HCT116 (cell line): ENCODE measurements around the gene PCED1A. TPM values are rescaled to one million over a fixed set of nuclear protein-coding genes. Genes with fewer than 3 reads are reported as not detected.

Source experiments
- ATAC-seq: fragments of 200-7000 bp; cut with Tn5 transposase; 2 replicates; pipeline ENCODE4 v1.9.1; 2020; ENCODE audit warnings: mild to moderate bottlenecking, moderate library complexity
- BruUV-seq: library from RNA; stranded (reverse); fragments of 400-500 nt; replicated peaks from 2 replicates; lab custom pipeline; 2021; lab: Mats Ljungman, UMichigan
- CTCF ChIA-PET: fragments of 300-600 bp; sonication (Branson Sonifier 250); formaldehyde crosslinking; loops from one replicate; lab custom pipeline; 2021; ENCODE audit warnings: antibody characterized with exemption; lab: Charles Lee
- POLR2A ChIA-PET: fragments of 300-600, 350-600 bp; sonication (Branson Sonifier 250); formaldehyde crosslinking; loops from one replicate; lab custom pipeline; 2021; ENCODE audit warnings: antibody characterized with exemption; lab: Charles Lee
- RAD21 ChIA-PET, 2 experiments: fragments of 300-600 bp; sonication (Branson Sonifier 250); formaldehyde crosslinking; loops; one replicate each; lab custom pipeline; 2023; ENCODE audit warnings: low total read pairs in 2 of 2; ENCODE audit not compliant: uncharacterized antibody in 2 of 2, unreplicated experiment in 2 of 2, low non-redundant PET in 1 of 2; lab: Charles Lee
- DNase-seq: peaks from one replicate; pipeline ENCODE4 v3.0.0-alpha.2; 2010; ENCODE audit warnings: low read depth, low spot score
- H2AFZ ChIP-seq: fragments of 200-600 bp; shearing (Covaris generic), sonication (generic); 2 replicates; pipeline ENCODE4 v1.6.1; 2017; ENCODE audit warnings: low read depth, mixed run types, mixed read lengths, antibody characterized with exemption, low read length; ENCODE audit not compliant: poor library complexity, severe bottlenecking
- H3K27ac ChIP-seq: 2 replicates; pipeline ENCODE4 v1.5.1; 2012; ENCODE audit warnings: low read depth, low read length
- H3K27me3 ChIP-seq: fragments of 200-600 bp; sonication (generic); 2 replicates; pipeline ENCODE4 v1.6.1; 2016; ENCODE audit warnings: mixed run types, low read length, mixed read lengths; ENCODE audit not compliant: insufficient read depth
- H3K36me3 ChIP-seq, 2 experiments: fragments of 200-500 bp in 1 of 2; fragments of 200-600 bp in 1 of 2; sonication (Bioruptor generic) in 1 of 2; sonication (generic) in 1 of 2; 2 replicates each; pipeline versions ENCODE4 v1.5.1 to v1.6.1; 2014 to 2016; ENCODE audit warnings: low read length in 2 of 2, inconsistent platforms in 1 of 2, mixed read lengths in 1 of 2, mixed run types in 1 of 2; ENCODE audit not compliant: insufficient read depth in 2 of 2, control insufficient read depth in 1 of 2
- H3K4me1 ChIP-seq, 2 experiments: fragments of 200-600 bp in 1 of 2; sonication (generic) in 1 of 2; 2 replicates each; pipeline versions ENCODE4 v1.5.1 to v1.6.1; 2012 to 2017; ENCODE audit warnings: low read length in 2 of 2, inconsistent platforms in 1 of 2, mild to moderate bottlenecking in 1 of 2, mixed read lengths in 1 of 2, mixed run types in 1 of 2, moderate library complexity in 1 of 2; ENCODE audit not compliant: insufficient read depth in 2 of 2, control insufficient read depth in 1 of 2
- H3K4me2 ChIP-seq: fragments of 200-600 bp; sonication (generic); 2 replicates; pipeline ENCODE4 v1.6.1; 2017; ENCODE audit warnings: mixed run types, low read length, mixed read lengths
- H3K4me3 ChIP-seq, 2 experiments: fragments of 200-600 bp in 1 of 2; sonication (generic) in 1 of 2; replicated peaks in 1 of 2; 2 replicates each; pipeline ENCODE4 v1.5.1; 2011 to 2016; ENCODE audit warnings: low read length in 2 of 2, control low read depth in 1 of 2, low read depth in 1 of 2, mild to moderate bottlenecking in 1 of 2, mixed read lengths in 1 of 2, mixed run types in 1 of 2
- H3K79me2 ChIP-seq: fragments of 200-600 bp; sonication (generic); 2 replicates; pipeline ENCODE4 v1.6.1; 2017; ENCODE audit warnings: mild to moderate bottlenecking, mixed run types, low read length, moderate library complexity, mixed read lengths; ENCODE audit not compliant: insufficient read depth
- H3K9ac ChIP-seq: fragments of 200-600 bp; sonication (generic); 2 replicates; pipeline ENCODE4 v1.6.1; 2016; ENCODE audit warnings: low read length, mixed read lengths
- H3K9me2 ChIP-seq: fragments of 200-600 bp; sonication (generic), shearing (Covaris generic); 2 replicates; pipeline ENCODE4 v1.6.1; 2017; ENCODE audit warnings: mixed run types, mild to moderate bottlenecking, moderate library complexity; ENCODE audit not compliant: insufficient read depth
- H3K9me3 ChIP-seq, 2 experiments: fragments of 200-500 bp in 1 of 2; fragments of 200-600 bp in 1 of 2; sonication (Bioruptor generic) in 1 of 2; sonication (generic) in 1 of 2; 2 replicates each; pipeline ENCODE4 v1.6.1; 2014 to 2017; ENCODE audit warnings: low read length in 2 of 2, mixed read lengths in 2 of 2, inconsistent platforms in 1 of 2, low read depth in 1 of 2, mild to moderate bottlenecking in 1 of 2, mixed run types in 1 of 2, moderate library complexity in 1 of 2; ENCODE audit not compliant: control insufficient read depth in 1 of 2, insufficient read depth in 1 of 2
- H4K20me1 ChIP-seq: fragments of 200-600 bp; sonication (generic), shearing (Covaris generic); 2 replicates; pipeline ENCODE4 v1.6.1; 2017; ENCODE audit warnings: mixed run types, mild to moderate bottlenecking, moderate library complexity; ENCODE audit not compliant: insufficient read depth
- EZH2 ChIP-seq: fragments of 200-600 bp; sonication (generic); IDR thresholded peaks from 2 replicates; pipeline ENCODE4 v1.6.1; 2017; ENCODE audit warnings: antibody characterized with exemption, mixed run types
- FOSL1 ChIP-seq: IDR thresholded peaks from 2 replicates; pipeline ENCODE4 v1.6.1; 2012; ENCODE audit warnings: low read depth
- POLR2AphosphoS5 ChIP-seq: IDR thresholded peaks from 2 replicates; pipeline ENCODE4 v1.6.1; 2011; ENCODE audit warnings: mild to moderate bottlenecking, low read depth, low read length, moderate library complexity
- SIN3A ChIP-seq: IDR thresholded peaks from 2 replicates; pipeline ENCODE4 v1.6.1; 2012; ENCODE audit warnings: low read depth
- SRF ChIP-seq: IDR thresholded peaks from 2 replicates; pipeline ENCODE4 v1.6.1; 2012; ENCODE audit warnings: low read depth
- YY1 ChIP-seq: IDR thresholded peaks from 2 replicates; pipeline ENCODE4 v1.6.1; 2011; ENCODE audit warnings: low read length, low read depth, moderate library complexity, mild to moderate bottlenecking; ENCODE audit not compliant: insufficient replicate concordance; ENCODE audit errors: extremely low read depth
- ZNF274 ChIP-seq: fragments of 200-500 bp; sonication (Bioruptor generic); IDR thresholded peaks from 2 replicates; pipeline ENCODE4 v1.6.1; 2014; ENCODE audit warnings: mild to moderate bottlenecking, low read depth, low read length, inconsistent platforms
- intact Hi-C: fragments of 100-400 bp; cut with micrococcal nuclease; formaldehyde crosslinking; loops from 2 replicates; pipeline ENCODE4 v1.10.0; 2022
- total RNA-seq: library from RNA; stranded (reverse); gene quantifications from one replicate; pipeline ENCODE4 v1.2.1, GENCODE V29; 2021; ENCODE audit not compliant: unreplicated experiment
- TF ChIP-seq, protein P1 (sequence below): IDR thresholded peaks from 2 replicates; pipeline ENCODE4 v1.6.1; 2012; ENCODE audit warnings: low read depth
- TF ChIP-seq, protein P2 (sequence below): IDR thresholded peaks from 2 replicates; pipeline ENCODE4 v1.6.1; 2011; ENCODE audit warnings: mild to moderate bottlenecking, low read length, moderate library complexity; ENCODE audit not compliant: insufficient replicate concordance; ENCODE audit errors: extremely low read depth

PCED1A gene
- total RNA-seq, 1 experiment from 2014 or later = 31.8 TPM

DNA sequence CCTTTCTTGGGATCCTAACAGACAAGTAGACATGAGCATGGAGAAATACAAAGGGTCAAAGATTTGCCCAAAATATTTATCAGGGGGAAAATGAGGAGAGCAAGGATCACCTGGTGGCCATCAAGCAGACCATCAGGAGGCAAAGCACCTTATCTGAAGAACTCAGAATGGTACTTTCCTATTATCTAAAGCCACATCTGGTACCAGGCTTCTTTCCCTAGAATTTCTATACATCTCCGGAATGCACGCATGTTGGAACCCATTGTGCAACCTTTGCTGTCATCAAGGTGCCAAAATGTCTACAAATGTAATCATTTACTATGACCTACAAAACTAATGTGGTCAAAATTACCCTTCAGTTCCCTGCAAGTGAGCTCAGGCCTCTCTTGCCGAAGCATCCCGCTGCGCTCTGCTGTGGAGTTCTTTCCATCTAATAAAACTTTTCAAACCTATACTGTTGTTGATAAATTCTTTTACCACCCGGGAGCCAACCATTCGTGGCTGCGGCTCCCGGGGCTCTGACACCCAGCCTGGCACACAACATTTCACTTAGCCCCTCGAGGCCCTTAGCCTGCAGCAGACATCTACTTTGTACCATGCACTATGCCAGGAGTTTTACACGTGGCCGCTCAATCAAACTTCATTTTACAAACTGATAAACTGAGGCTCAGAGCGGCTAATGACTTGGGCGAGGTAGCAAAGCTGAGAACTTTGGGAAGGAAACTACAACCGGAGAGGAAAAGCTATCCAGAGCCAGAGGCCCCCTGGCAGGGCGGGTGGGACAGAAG, 36.2 kb downstream of the PCED1A start:
- CTCF ChIA-PET = no interaction called here
- H3K4me2 ChIP-seq = no peak overlapping the region

More for the DNA sequence above, 36.2 kb downstream of the PCED1A start:
- H3K4me3 ChIP-seq = no peak overlapping the region
- H3K79me2 ChIP-seq = no peaks in the 10 kb centered on the region
- no peak for ATAC-seq
- intact Hi-C loops = no loop called here
- peaks cover 4% of the 10 kb centered on the region; the same call in 1 of the 2 replicates for H3K27me3 ChIP-seq
- H3K36me3 ChIP-seq = no peaks in the 10 kb centered on the region
- no peak for DNase-seq
- H3K9ac ChIP-seq = no peak overlapping the region
- H3K4me1 ChIP-seq = peaks cover 4 to 7% of the 10 kb centered on the region in 2 experiments; a peak in 3 of 4 replicates
- no peaks in the 10 kb centered on the region for H3K9me2 ChIP-seq
- no peak for TF ChIP-seq SRF
- no peak for TF ChIP-seq YY1
- TF ChIP-seq EZH2 = no peak
- no peak for TF ChIP-seq FOSL1
- TF ChIP-seq, protein P1, sequence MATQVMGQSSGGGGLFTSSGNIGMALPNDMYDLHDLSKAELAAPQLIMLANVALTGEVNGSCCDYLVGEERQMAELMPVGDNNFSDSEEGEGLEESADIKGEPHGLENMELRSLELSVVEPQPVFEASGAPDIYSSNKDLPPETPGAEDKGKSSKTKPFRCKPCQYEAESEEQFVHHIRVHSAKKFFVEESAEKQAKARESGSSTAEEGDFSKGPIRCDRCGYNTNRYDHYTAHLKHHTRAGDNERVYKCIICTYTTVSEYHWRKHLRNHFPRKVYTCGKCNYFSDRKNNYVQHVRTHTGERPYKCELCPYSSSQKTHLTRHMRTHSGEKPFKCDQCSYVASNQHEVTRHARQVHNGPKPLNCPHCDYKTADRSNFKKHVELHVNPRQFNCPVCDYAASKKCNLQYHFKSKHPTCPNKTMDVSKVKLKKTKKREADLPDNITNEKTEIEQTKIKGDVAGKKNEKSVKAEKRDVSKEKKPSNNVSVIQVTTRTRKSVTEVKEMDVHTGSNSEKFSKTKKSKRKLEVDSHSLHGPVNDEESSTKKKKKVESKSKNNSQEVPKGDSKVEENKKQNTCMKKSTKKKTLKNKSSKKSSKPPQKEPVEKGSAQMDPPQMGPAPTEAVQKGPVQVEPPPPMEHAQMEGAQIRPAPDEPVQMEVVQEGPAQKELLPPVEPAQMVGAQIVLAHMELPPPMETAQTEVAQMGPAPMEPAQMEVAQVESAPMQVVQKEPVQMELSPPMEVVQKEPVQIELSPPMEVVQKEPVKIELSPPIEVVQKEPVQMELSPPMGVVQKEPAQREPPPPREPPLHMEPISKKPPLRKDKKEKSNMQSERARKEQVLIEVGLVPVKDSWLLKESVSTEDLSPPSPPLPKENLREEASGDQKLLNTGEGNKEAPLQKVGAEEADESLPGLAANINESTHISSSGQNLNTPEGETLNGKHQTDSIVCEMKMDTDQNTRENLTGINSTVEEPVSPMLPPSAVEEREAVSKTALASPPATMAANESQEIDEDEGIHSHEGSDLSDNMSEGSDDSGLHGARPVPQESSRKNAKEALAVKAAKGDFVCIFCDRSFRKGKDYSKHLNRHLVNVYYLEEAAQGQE = no peak
- TF ChIP-seq POLR2AphosphoS5 = no peak
- no peak for TF ChIP-seq ZNF274
- no peak for TF ChIP-seq SIN3A
- TF ChIP-seq, protein P2, sequence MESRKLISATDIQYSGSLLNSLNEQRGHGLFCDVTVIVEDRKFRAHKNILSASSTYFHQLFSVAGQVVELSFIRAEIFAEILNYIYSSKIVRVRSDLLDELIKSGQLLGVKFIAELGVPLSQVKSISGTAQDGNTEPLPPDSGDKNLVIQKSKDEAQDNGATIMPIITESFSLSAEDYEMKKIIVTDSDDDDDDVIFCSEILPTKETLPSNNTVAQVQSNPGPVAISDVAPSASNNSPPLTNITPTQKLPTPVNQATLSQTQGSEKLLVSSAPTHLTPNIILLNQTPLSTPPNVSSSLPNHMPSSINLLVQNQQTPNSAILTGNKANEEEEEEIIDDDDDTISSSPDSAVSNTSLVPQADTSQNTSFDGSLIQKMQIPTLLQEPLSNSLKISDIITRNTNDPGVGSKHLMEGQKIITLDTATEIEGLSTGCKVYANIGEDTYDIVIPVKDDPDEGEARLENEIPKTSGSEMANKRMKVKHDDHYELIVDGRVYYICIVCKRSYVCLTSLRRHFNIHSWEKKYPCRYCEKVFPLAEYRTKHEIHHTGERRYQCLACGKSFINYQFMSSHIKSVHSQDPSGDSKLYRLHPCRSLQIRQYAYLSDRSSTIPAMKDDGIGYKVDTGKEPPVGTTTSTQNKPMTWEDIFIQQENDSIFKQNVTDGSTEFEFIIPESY = no peak
- TF ChIP-seq, all 23 proteins: peak for 0
- Histone ChIP-seq H2AFZ (no peak overlapping the region), H3K27ac (no peak overlapping the region), H4K20me1 (no peaks in the 10 kb centered on the region), H3K9me3 (no peaks in the 10 kb centered on the region)
- BruUV-seq = no TSS peak
- ChIA-PET POLR2A (no interaction called here), RAD21 (no interaction called here)
